ENCODE measurements around the gene ADAMTS19.
"Not testable (repeated sequence)": the region's sequence is repeated elsewhere in the genome, so short reads cannot be mapped to it uniquely, and the experiment has no call there.

The ADAMTS19 gene

GRCh38 chr5:129459777-129460671 lies at the start of gene ADAMTS19:
TSS of gene ADAMTS19 (plus strand) at chr5:129460298. CDS start at chr5:129460392, 94 bp downstream.
- DNase-seq (ENCODE audit: low spot score), result peak; percentile 76

GRCh38 chr5:129410488-129410887 lies 49.6 kb upstream of the ADAMTS19 start:
- no peak for DNase-seq (ENCODE audit: low spot score)

GRCh38 chr5:129412721-129413120 lies 47.4 kb upstream of the ADAMTS19 start:
- no peak for DNase-seq (ENCODE audit: low spot score)

- DNase-seq (ENCODE audit: low spot score), result no peak
These were observed 46.5 kb upstream of the ADAMTS19 start for GRCh38 chr5:129413570-129413969.

- no peak for DNase-seq (ENCODE audit: low spot score)
These were observed 40.8 kb upstream of the ADAMTS19 start for GRCh38 chr5:129419292-129419691.

- no peak for DNase-seq (ENCODE audit: low spot score)
These were observed 35.1 kb upstream of the ADAMTS19 start for GRCh38 chr5:129425031-129425430.

- no peak for DNase-seq (ENCODE audit: low spot score)
These were observed 34.0 kb upstream of the ADAMTS19 start for GRCh38 chr5:129426071-129426470.

GRCh38 chr5:129428636-129429035 lies 31.5 kb upstream of the ADAMTS19 start:
- DNase-seq (ENCODE audit: low spot score), result not testable (repeated sequence)

- no peak for DNase-seq (ENCODE audit: low spot score)
These were observed 28.7 kb upstream of the ADAMTS19 start for GRCh38 chr5:129431406-129431805.

GRCh38 chr5:129438322-129438721 lies 21.8 kb upstream of the ADAMTS19 start:
- DNase-seq (ENCODE audit: low spot score), result no peak

- DNase-seq (ENCODE audit: low spot score), result no peak
These were observed 19.7 kb upstream of the ADAMTS19 start for GRCh38 chr5:129440424-129440823.

- DNase-seq (ENCODE audit: low spot score), result no peak
These were observed 19.0 kb upstream of the ADAMTS19 start for GRCh38 chr5:129441096-129441495.

GRCh38 chr5:129445379-129445778 lies 14.7 kb upstream of the ADAMTS19 start:
- no peak for DNase-seq (ENCODE audit: low spot score)

GRCh38 chr5:129447968-129448367 lies 12.1 kb upstream of the ADAMTS19 start:
- DNase-seq (ENCODE audit: low spot score), result no peak

- no peak for DNase-seq (ENCODE audit: low spot score)
These were observed 11.4 kb upstream of the ADAMTS19 start for GRCh38 chr5:129448654-129449053.

GRCh38 chr5:129454461-129454860 lies 5.6 kb upstream of the ADAMTS19 start:
- no peak for DNase-seq (ENCODE audit: low spot score)

- DNase-seq (ENCODE audit: low spot score), result peak; percentile 12
These were observed 685 bp upstream of the ADAMTS19 start for GRCh38 chr5:129459450-129459776.

GRCh38 chr5:129460672-129460935 lies 506 bp downstream of the ADAMTS19 start:
- DNase-seq (ENCODE audit: low spot score), result no peak

- DNase-seq (ENCODE audit: low spot score), result peak; percentile 81
These were observed 1.0 kb downstream of the ADAMTS19 start for GRCh38 chr5:129460936-129461710.

- no peak for DNase-seq (ENCODE audit: low spot score)
These were observed 1.7 kb downstream of the ADAMTS19 start for GRCh38 chr5:129461711-129462332.

- DNase-seq (ENCODE audit: low spot score), result no peak
These were observed 5.8 kb downstream of the ADAMTS19 start for GRCh38 chr5:129465776-129466344.

GRCh38 chr5:129474544-129474943 lies 14.4 kb downstream of the ADAMTS19 start:
- no peak for DNase-seq (ENCODE audit: low spot score)

- no peak for DNase-seq (ENCODE audit: low spot score)
These were observed 16.7 kb downstream of the ADAMTS19 start for GRCh38 chr5:129476751-129477150.

Measured in D341Med (cell line).